Stomach (tissue), 9 donors: ENCODE data around the gene KIAA1671. TPM values are rescaled to one million over a fixed set of nuclear protein-coding genes. Genes with fewer than 3 reads are reported as not detected.
"Not testable (repeated sequence)": the region's sequence is repeated elsewhere in the genome, so short reads cannot be mapped to it uniquely, and the experiment has no call there.

Experiments used
- DNase-seq, 2 donors: peaks; one replicate each; pipeline versions ENCODE4 v3.0.0 to v3.0.0-alpha.2; 2013 to 2019
- H3K27ac ChIP-seq, 5 donors: fragments of 200-600 bp in 4 of 5; sonication (generic) in 4 of 5; one replicate each; pipeline ENCODE4 v1.5.1; 2013 to 2019; ENCODE audit warnings: mild to moderate bottlenecking in 1 of 5, moderate library complexity in 1 of 5
- H3K27me3 ChIP-seq, 3 donors: fragments of 200-600 bp; sonication (generic); one replicate each; pipeline ENCODE4 v1.5.1; 2017 to 2019; ENCODE audit warnings: mixed run types in 1 of 3
- H3K36me3 ChIP-seq, 4 donors: fragments of 200-600 bp; sonication (generic); 1 replicate in 3 of 4; 2 replicates in 1 of 4; pipeline ENCODE4 v1.5.1; 2016 to 2019
- H3K4me1 ChIP-seq, 4 donors: fragments of 200-600 bp; sonication (generic); one replicate each; pipeline ENCODE4 v1.5.1; 2016 to 2019
- H3K4me3 ChIP-seq, 4 donors: fragments of 200-600 bp; sonication (generic) in 3 of 4; one replicate each; pipeline ENCODE4 v1.5.1; 2016 to 2019; ENCODE audit warnings: mild to moderate bottlenecking in 1 of 4
- H3K9me3 ChIP-seq, 4 donors: fragments of 200-600 bp; sonication (generic); one replicate each; pipeline ENCODE4 v1.5.1; 2016 to 2019
- CTCF ChIP-seq, 7 experiments: fragments of 450-650 bp in 4 of 7; fragments of 200-600 bp in 3 of 7; sonication (generic) in 3 of 7; IDR thresholded peaks; one replicate each; pipeline ENCODE4 v1.5.1; 2016 to 2019; ENCODE audit warnings: antibody characterized with exemption in 7 of 7, control low read depth in 2 of 7, mild to moderate bottlenecking in 1 of 7
- EP300 ChIP-seq: sonication (generic); formaldehyde crosslinking; IDR thresholded peaks from one replicate; pipeline ENCODE4 v1.6.1; 2017; ENCODE audit warnings: antibody characterized with exemption
- POLR2A ChIP-seq, 4 donors: fragments of 450-650 bp; IDR thresholded peaks; one replicate each; pipeline ENCODE4 v1.6.1; 2016; ENCODE audit warnings: antibody characterized with exemption in 4 of 4, control low read depth in 2 of 4, mild to moderate bottlenecking in 1 of 4, moderate library complexity in 1 of 4
- POLR2AphosphoS5 ChIP-seq, 3 donors: sonication (generic); formaldehyde crosslinking; IDR thresholded peaks; one replicate each; pipeline ENCODE4 v1.6.1; 2016; ENCODE audit warnings: antibody characterized with exemption in 3 of 3
- WGBS, 5 donors: extraction: QIAGEN DNeasy Blood & Tissue Kit in 3 of 5; methylation state at CpG; one replicate each; pipeline versions ENCODE4 v1.1.5 to v1.1.7; 2013 to 2018; 5-methylcytosine and 5-hydroxymethylcytosine counted together
- intact Hi-C: fragments of 100-400 bp; cut with DNase I; formaldehyde crosslinking; loops from one replicate; pipeline ENCODE4 v1.15.1; 2023; ENCODE audit warnings: low total_unique reads
- polyA plus RNA-seq, 3 donors: library from polyadenylated mRNA; stranded (reverse); fragments of 200-250 nt; gene quantifications; one replicate each; pipeline ENCODE4 v1.2.3, GENCODE V29; 2013
- total RNA-seq, 5 donors: library from RNA; depleted of rRNA; stranded (reverse); fragments of >200 nt; gene quantifications; one replicate each; pipeline versions ENCODE4 v1.1.0 to v1.2.3, GENCODE V29; 2014 to 2016
- donor health status: healthy with polysubstance abuse.
- donor health status: Bipolar disorder and iron deficiency.
- donor health status: healthy.

The KIAA1671 gene
- total and polyA plus RNA-seq, 8 donors: 5.7 to 80.5 (median 32.5) TPM

- 59 to 74% (median 67%) methylated on average over 10 of the region's 10 CpGs for whole genome bisulfite sequencing, 5 donors
- H3K4me1 ChIP-seq: no peaks in the 10 kb centered on the region
- DNase-seq: no peak
- H3K4me3 ChIP-seq: no peak overlapping the region
- H3K27ac ChIP-seq: no peak overlapping the region
- H3K36me3 ChIP-seq: peaks cover 0 to 41% (median 27%) of the 10 kb centered on the region in 4 donors
- no peaks in the 10 kb centered on the region for H3K9me3 ChIP-seq
- no peaks in the 10 kb centered on the region for H3K27me3 ChIP-seq
- no peak for TF ChIP-seq EP300
- TF ChIP-seq CTCF (IDR thresholded peaks at IDR 0.05): no peak
- TF ChIP-seq POLR2A (IDR thresholded peaks at IDR 0.05): no peak
- no peak for TF ChIP-seq POLR2AphosphoS5 (IDR thresholded peaks at IDR 0.05)
- intact Hi-C loops: no loop called here
Observed at GRCh38 chr22:25201557-25202273, 249.2 kb downstream of the KIAA1671 start.

GRCh38 chr22:25202290-25202921, 249.9 kb downstream of the KIAA1671 start:
- Histone ChIP-seq H3K4me3 (no peak overlapping the region), H3K36me3 (peaks cover 0 to 35% (median 20%) of the 10 kb centered on the region in 4 donors), H3K27ac (no peak overlapping the region), H3K9me3 (no peaks in the 10 kb centered on the region), H3K27me3 (no peaks in the 10 kb centered on the region), H3K4me1 (no peaks in the 10 kb centered on the region)
- intact Hi-C loops: no loop called here
- WGBS, 5 donors: 47 to 60% (median 58%) methylated on average over 10 to 15 of the region's 15 CpGs
- DNase-seq: peak; percentile 60 to 83
- TF ChIP-seq EP300 (no peak), POLR2A (IDR thresholded peaks at IDR 0.05) (no peak), POLR2AphosphoS5 (IDR thresholded peaks at IDR 0.05) (no peak), CTCF (IDR thresholded peaks at IDR 0.05) (peak in 5 of 7 experiments; percentile 24 to 82 (median 71))

DNA sequence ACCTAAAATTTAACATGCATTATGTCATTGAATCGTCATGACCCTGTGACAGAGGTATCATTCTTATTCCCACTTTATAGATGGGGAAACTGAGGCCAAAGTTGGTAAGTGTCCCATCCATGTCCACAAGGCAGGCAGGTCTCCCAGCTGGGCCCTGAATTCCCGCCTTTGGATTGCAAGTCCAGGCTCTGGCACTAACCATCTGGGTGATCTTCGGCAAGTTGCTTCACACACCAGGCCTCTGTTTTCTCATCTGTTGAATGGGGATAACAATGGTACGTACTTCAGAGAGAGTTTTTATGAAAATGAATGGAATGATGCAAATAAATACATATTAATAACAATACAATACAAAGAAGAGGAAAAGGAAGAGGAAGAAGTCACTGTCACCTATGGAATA, 250.6 kb downstream of the KIAA1671 start:
- Histone ChIP-seq H3K27me3 (no peaks in the 10 kb centered on the region), H3K4me3 (no peak overlapping the region), H3K36me3 (peaks cover 0 to 28% (median 13%) of the 10 kb centered on the region in 4 donors), H3K27ac (no peak overlapping the region), H3K9me3 (no peaks in the 10 kb centered on the region), H3K4me1 (no peaks in the 10 kb centered on the region)
- no peak for DNase-seq
- WGBS, 5 donors: 87 to 94% (median 91%) methylated on average over 4 of the region's 4 CpGs
- intact Hi-C loops: no loop called here
- TF ChIP-seq CTCF (IDR thresholded peaks at IDR 0.05): no peak
- TF ChIP-seq EP300: no peak
- no peak for TF ChIP-seq POLR2A (IDR thresholded peaks at IDR 0.05)
- no peak for TF ChIP-seq POLR2AphosphoS5 (IDR thresholded peaks at IDR 0.05)

DNA sequence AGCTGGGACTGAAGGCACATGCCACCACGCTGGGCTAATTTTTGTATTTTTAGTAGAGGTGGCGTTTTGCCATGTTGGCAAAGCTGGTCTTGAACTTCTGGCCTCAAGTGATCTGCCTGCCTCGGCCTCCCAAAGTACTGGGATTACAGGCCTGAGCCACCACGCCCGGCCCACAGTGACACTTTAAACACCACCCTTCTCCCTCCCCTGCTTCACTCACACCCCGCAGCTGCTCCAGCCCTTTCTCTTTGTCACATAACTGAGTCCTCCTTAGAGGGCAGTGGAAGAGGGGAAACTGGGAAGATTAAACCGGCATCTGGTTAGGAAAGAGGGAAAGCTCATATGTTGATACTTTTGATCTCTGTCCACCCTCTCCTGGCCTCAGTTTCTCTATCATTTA, 252.0 kb downstream of the KIAA1671 start:
- 76 to 89% (median 84%) methylated on average over 7 of the region's 7 CpGs for WGBS, 5 donors
- DNase-seq, H3K27ac ChIP-seq, intact Hi-C loops, H3K4me1 ChIP-seq, H3K27me3 ChIP-seq, H3K4me3 ChIP-seq, H3K9me3 ChIP-seq: not testable (repeated sequence)
- peaks cover 0 to 19% (median 10%) of the 10 kb centered on the region in 4 donors for H3K36me3 ChIP-seq

GRCh38 chr22:25205847-25206246, 253.3 kb downstream of the KIAA1671 start:
- Histone ChIP-seq H3K27me3 (no peaks in the 10 kb centered on the region), H3K4me1 (no peaks in the 10 kb centered on the region), H3K4me3 (no peak overlapping the region), H3K9me3 (no peaks in the 10 kb centered on the region), H3K27ac (no peak overlapping the region), H3K36me3 (peaks cover 0 to 17% (median 9%) of the 10 kb centered on the region in 4 donors)
- 85 to 94% (median 90%) methylated on average over 1 of the region's 1 CpG for WGBS, 5 donors
- intact Hi-C loops: no loop called here
- DNase-seq: no peak
- TF ChIP-seq EP300: no peak
- no peak for TF ChIP-seq CTCF (IDR thresholded peaks at IDR 0.05)
- no peak for TF ChIP-seq POLR2A (IDR thresholded peaks at IDR 0.05)
- TF ChIP-seq POLR2AphosphoS5 (IDR thresholded peaks at IDR 0.05): no peak
